ENCODE measurements around the gene BGLAP.
A peak's percentile ranks its signal among the peaks of the same experiment; 100 is the strongest.

Gene BGLAP

GRCh38 chr1:156257711-156258110, 15.7 kb downstream of the BGLAP start:
- peak; percentile 68 for DNase-seq (ENCODE audit: low spot score)

DNA sequence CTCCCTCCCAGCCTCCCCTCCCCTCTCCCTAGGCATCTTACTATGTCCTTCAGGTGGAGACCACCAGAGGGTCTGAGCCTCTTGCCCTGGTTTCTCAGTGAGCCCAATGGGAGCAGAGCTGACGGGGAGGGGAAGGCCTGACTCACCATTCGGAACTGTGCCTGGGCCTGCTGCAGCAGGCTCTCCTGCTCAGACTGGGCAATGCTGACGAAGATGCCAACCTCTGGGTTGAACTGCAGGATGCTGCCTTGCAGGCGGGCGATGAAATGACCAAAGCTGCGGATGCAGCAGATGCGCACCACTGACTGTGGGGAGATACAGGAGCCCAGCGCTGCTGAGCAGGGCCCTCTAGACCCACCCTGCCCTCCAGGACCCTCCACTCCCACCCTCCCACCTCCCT, 16.9 kb downstream of the BGLAP start:
- DNase-seq (ENCODE audit: low spot score) = no peak

- peak; percentile 82 for DNase-seq (ENCODE audit: low spot score)
Observed at GRCh38 chr1:156259805-156260204, 17.8 kb downstream of the BGLAP start.

- peak; percentile 85 for DNase-seq (ENCODE audit: low spot score)
Observed at GRCh38 chr1:156260896-156261295, 18.9 kb downstream of the BGLAP start.

GRCh38 chr1:156262461-156263287, 20.7 kb downstream of the BGLAP start:
- DNase-seq (ENCODE audit: low spot score) = no peak

GRCh38 chr1:156263288-156263655, 21.3 kb downstream of the BGLAP start:
- no peak for DNase-seq (ENCODE audit: low spot score)

DNA sequence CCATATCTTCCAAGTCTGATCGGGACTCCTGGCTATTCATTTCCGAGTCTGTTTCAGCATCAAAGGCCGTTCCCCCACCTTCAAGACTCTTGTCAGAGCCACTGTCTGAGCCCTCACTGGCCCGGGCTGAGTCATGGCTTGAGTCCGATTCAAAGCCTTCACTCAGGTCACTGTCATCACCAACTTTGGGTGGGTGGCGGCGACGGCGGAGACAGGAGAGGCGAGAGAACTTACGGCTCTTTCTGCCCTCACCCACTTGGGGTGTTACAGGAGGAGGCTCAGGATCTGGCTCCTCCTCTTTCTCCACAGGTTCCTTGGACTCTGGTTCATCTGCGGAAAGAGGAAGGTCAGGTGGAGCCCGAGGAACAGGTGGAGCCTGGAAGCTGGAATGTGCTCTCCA, 24.1 kb downstream of the BGLAP start:
- DNase-seq (ENCODE audit: low spot score) = no peak

DNA sequence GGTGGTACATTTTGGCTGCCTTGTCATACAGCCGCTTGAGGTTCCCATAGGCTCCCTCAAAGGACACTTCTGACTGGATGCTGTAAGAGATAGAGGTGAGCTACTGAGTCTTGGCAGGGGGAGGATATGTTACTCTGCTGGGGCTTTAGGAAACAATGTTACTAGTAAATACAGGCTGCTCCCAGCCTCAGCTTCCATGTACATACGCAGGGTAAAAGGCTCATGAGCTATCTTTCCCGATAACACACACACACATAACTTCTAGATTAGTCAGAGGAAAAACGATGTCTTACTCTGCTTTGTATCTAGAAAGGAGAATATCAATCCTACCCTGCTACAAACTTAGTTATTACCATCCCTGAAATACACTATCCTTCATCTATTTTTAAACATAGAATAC, 26.4 kb downstream of the BGLAP start:
- no peak for DNase-seq (ENCODE audit: low spot score)

DNA sequence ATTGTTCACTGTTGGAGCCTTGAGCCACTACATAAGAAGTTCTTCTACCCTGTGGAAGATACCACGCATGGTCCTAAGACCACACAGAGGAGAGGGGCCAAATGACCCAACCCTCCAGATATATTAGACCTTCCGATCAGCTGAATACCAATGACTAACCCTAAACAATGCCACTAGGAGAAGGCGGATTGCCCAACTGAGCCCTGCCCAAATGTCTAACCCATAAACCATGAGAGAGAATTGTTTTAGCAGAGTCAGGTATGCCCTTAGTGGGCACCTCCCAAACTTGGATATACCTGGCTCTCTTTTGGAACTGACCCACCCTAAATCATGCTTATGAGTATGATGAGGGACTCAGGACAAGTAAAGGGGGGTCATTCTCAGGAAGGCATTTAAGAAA, 28.3 kb downstream of the BGLAP start:
- no peak for DNase-seq (ENCODE audit: low spot score)

GRCh38 chr1:156276532-156276931, 34.5 kb downstream of the BGLAP start:
- DNase-seq (ENCODE audit: low spot score) = no peak

- DNase-seq (ENCODE audit: low spot score) = no peak
Observed at GRCh38 chr1:156276966-156277381, 35.0 kb downstream of the BGLAP start.

DNA sequence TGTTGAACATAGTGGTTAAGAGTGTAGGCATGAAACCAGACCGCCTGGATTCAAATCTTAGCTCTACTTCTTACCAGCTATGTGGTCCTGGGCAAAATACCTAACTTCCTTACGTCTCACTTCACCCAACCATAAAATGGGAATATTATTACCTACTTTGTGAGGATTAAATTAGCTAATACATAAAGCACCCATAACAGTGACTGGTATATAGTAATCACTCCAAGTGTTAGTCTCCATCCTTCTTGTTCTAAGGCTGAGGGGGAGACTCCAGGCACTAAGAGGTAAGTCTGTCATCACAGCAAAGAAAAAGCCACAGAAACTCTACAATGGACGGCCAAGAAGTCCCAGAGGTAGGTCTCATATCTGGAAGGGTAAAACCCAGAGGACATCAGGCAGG, 37.9 kb downstream of the BGLAP start:
- no peak for DNase-seq (ENCODE audit: low spot score)

DNA sequence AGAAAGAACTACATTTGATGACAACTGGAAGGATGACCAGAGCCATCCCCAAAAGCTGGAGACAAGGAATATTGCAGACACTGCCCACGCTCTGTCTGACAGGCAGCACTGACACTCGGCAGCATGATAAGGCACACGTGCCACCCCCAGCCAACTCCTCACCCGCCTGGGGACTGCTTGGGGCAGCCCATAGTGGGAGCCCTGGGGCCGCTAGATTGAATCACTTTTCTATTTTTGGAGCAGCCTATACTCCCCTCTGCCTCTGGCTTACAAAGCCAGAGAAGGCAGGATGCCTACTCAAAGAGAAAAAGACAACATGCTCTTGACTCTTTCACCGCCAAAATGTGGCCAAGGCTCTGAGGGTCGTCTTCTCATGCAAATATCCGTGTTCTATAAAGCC, 39.3 kb downstream of the BGLAP start:
- no peak for DNase-seq (ENCODE audit: low spot score)

DNA sequence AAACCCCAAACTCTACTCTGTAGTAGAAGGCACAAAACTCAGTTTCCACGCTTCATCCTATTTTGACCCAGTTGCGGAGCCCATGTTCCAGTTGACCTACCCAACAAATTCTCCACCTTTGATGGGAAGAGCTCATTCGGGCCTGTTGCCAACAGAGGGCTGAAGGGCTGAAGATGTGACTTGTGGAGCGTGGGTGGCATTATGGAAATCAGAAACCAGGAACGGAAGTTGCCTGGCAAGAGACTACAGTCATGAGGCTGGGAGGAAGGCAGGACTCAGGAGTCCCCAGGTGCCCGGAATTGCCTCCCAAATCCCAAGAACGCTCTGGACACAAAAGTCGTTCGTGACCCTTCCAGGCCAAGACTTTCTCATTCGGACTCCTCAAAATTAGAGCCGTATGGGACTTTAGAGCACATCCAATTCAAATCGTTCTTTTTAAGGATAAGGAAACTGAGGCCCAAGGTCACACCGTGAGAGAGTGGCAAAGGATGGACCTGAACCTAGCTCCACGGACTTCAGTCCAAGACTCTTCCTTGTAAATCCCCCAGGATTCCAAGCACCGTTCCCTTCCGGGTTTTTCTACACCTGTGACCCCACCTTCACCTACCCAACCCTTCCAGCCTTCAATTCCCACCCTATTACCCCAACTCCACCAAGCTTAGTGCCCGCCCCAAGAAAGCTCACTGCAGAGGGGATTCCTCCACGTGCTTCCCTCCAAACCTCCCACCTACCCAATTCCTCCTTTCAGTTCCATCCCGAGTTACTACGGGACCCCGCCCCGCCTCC, 39.9 kb downstream of the BGLAP start:
- no peak for DNase-seq (ENCODE audit: low spot score)

- peak; percentile 95 for DNase-seq (ENCODE audit: low spot score)
Observed at GRCh38 chr1:156282479-156283222, 40.7 kb downstream of the BGLAP start, which contains the start of gene SMG5. Gene SMG5 (minus strand): TSS chr1:156282825. CDS start chr1:156282680, 145 bp downstream.

DNA sequence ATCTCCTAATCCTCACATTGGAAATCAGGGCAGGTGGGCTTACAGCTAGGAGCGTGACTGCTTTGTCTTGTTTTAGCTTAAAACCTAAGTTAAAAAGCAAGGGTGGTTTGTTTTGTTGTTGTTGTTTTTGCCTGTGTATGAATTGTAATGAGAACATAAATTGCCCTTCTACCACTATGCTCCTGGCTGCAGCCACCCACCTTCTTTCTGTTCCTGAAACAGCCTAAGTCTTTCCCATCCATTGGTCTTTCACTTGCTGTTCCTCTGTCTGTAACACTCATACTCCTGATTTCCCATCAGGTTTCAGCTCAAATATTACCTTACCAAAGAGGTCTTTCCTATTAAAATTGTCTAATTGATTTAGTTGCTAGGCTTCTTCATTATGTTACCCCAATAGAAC, 41.5 kb downstream of the BGLAP start:
- DNase-seq (ENCODE audit: low spot score) = no peak

DNA sequence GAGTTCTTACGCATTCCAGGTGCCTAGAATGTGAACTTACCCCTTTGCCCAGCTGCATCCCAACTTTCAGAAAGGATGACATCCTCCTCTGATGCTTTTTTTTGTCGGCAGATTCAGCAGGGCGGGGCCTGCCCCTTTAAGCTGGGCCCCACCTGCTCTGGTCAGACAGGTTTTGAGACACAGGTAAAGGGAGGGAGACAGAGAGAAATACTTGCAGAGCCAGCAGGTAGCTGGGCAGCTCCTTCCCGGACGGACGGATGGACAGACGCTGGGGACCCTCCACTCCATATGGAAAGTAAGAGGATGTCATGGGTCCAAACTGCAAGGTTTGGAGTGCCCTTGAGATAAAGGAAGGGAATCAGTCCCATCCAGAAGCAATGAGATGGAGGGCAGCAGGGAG, 42.1 kb downstream of the BGLAP start, which contains the start of gene TMEM79:
Gene TMEM79, plus strand, starts transcription at position 214 of the 400 bp plus-strand sequence. CDS start 902 bp downstream, outside the sequence.
- no peak for DNase-seq (ENCODE audit: low spot score)

- DNase-seq (ENCODE audit: low spot score) = no peak
Observed at GRCh38 chr1:156284757-156285156, 42.8 kb downstream of the BGLAP start.

GRCh38 chr1:156285437-156285836, 43.5 kb downstream of the BGLAP start:
- DNase-seq (ENCODE audit: low spot score) = no peak

DNA sequence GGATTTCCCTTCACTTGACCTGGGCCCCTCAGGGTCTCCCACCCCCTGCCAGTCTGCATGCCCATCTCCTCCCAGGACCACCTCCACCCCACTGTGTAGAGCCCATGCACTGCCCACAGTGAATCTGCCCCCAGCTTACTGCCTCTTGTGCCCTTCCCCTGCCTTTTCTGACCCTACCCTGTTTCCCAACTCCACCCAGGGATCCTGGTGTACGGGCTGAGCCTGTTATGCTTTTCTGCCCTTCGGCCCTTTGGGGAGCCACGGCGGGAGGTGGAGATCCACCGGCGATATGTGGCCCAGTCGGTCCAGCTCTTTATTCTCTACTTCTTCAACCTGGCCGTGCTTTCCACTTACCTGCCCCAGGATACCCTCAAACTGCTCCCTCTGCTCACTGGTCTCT, 44.1 kb downstream of the BGLAP start:
- no peak for DNase-seq (ENCODE audit: low spot score)

- no peak for DNase-seq (ENCODE audit: low spot score)
Observed at GRCh38 chr1:156289857-156290256, 47.9 kb downstream of the BGLAP start.
